ENCODE data around the gene ATG5. TPM values are rescaled to one million over a fixed set of nuclear protein-coding genes. Genes with fewer than 3 reads are reported as not detected.

The ATG5 gene
- polyA plus RNA-seq, 1 of the 3 experiments (the other 2 are of a cell fraction): 15.5 TPM

DNA sequence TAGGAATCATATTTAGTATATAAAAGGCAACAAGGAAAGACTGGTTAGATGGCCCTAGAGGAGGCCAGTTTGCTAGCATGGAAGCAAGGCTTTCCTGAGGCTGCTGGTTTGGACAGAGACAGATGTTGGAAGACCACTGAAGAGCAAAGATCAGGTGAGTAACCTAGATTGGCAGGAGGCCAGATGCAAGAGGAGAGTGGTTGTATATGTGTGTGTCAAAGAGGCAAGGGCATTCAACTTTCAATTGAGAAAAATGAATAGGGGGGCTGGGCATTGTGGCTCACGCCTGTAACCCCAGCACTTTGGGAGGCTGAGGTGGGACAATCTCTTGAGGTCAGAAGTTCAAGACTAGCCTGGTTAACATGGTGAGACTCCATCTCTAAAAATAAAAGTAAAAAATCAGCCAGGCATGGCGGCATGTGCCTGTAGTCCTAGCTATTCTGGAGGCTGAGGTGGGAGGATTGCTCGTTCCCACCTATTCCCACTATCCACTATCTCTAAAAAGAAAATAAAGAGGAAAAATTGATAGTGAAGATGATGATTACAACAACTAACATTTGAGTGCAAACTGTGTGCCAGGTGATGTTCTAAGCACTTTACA, 159.6 kb downstream of the ATG5 start:
- Histone ChIP-seq H3K9ac (no peak overlapping the region), H4K20me1 (ENCODE audit: insufficient read depth) (no peaks in the 10 kb centered on the region), H3K27ac (ENCODE audit: low read depth in 2 of 2, low read length in 1 of 2) (no peak overlapping the region), H3K9me3 (no peaks in the 10 kb centered on the region), H3F3A (replicated peaks; ENCODE audit: insufficient read depth) (no peaks in the 10 kb centered on the region), H3K9me2 (no peaks in the 10 kb centered on the region), H3K36me3 (replicated peaks in 1 of 2; ENCODE audit: control insufficient read depth in 1 of 2, insufficient read depth in 2 of 2, low read length in 1 of 2) (no peaks in the 10 kb centered on the region), H3K4me3 (ENCODE audit: low read depth in 2 of 2, low read length in 1 of 2) (no peak overlapping the region), H3K4me2 (no peak overlapping the region), H3K4me1 (ENCODE audit: control insufficient read depth in 1 of 2, insufficient read depth in 2 of 2, low read depth in 1 of 2, low read length in 1 of 2) (peaks cover 0 to 9% of the 10 kb centered on the region in 2 experiments; a peak in 1 of 4 replicates), H3K27me3 (ENCODE audit: insufficient read depth) (no peaks in the 10 kb centered on the region), H2AFZ (ENCODE audit: low read depth) (no peak overlapping the region), H3K79me2 (ENCODE audit: insufficient read depth) (no peaks in the 10 kb centered on the region)
- TF ChIP-seq, protein P1, sequence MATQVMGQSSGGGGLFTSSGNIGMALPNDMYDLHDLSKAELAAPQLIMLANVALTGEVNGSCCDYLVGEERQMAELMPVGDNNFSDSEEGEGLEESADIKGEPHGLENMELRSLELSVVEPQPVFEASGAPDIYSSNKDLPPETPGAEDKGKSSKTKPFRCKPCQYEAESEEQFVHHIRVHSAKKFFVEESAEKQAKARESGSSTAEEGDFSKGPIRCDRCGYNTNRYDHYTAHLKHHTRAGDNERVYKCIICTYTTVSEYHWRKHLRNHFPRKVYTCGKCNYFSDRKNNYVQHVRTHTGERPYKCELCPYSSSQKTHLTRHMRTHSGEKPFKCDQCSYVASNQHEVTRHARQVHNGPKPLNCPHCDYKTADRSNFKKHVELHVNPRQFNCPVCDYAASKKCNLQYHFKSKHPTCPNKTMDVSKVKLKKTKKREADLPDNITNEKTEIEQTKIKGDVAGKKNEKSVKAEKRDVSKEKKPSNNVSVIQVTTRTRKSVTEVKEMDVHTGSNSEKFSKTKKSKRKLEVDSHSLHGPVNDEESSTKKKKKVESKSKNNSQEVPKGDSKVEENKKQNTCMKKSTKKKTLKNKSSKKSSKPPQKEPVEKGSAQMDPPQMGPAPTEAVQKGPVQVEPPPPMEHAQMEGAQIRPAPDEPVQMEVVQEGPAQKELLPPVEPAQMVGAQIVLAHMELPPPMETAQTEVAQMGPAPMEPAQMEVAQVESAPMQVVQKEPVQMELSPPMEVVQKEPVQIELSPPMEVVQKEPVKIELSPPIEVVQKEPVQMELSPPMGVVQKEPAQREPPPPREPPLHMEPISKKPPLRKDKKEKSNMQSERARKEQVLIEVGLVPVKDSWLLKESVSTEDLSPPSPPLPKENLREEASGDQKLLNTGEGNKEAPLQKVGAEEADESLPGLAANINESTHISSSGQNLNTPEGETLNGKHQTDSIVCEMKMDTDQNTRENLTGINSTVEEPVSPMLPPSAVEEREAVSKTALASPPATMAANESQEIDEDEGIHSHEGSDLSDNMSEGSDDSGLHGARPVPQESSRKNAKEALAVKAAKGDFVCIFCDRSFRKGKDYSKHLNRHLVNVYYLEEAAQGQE (IDR thresholded peaks at IDR 0.05; ENCODE audit: low read depth, low read length): no peak; the same call in 1 of the 2 replicates
- TF ChIP-seq MXI1 (IDR thresholded peaks at IDR 0.05; ENCODE audit: low read depth, low read length) (no peak), FOXM1 (IDR thresholded peaks at IDR 0.05; ENCODE audit: low read depth) (no peak)
- TF ChIP-seq, protein P2, sequence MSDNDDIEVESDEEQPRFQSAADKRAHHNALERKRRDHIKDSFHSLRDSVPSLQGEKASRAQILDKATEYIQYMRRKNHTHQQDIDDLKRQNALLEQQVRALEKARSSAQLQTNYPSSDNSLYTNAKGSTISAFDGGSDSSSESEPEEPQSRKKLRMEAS (IDR thresholded peaks at IDR 0.05; ENCODE audit: low read depth): no peak
- CTCF ChIA-PET: no interaction called here
- DNase-seq: no peak
- 100% methylated on average over 3 of the region's 3 CpGs for WGBS (ENCODE audit: low lambda C conversion rate)
- POLR2A ChIA-PET: no interaction called here

DNA sequence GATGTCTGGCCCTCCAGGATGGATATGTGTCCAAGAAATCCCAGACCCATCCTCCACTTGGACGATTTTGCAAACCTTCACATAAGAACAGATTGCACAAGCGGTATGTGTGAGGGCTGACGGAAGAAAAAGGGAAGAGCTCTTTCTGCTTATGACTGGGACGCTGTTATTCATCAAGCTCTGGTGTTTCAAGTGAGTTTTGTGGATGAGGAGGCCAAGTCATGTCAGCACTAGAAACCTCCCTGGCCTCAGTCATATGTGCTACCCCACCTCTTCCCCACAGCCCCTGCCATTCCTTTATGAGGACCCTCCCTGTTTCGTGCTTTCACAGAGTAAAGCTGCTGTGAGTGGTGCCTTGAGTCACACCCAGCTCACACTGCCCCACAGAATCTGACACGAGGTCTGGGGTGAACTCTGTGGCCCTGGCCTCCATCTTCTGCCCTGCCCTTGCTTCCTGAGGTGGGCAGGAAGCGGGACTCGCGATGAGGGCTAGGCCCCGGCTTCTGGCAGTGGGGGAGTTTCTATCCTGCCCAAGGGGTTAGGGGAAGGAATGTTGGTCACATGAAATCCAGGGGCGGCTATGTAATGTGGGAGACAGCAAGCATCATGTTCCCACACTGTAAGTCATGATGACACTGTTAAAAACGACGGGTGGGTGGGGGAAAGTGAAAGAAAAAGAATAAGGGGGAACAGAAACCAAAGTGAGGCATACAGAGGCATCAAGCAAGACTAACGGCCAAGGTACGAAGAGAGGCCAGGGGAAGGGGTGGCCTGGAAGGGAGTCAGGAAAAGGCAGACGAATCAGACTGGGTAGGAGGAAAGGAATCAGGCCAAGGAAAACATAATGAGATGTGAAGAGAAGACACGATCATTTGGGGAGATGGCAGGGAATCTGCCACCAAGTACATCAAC, 161.3 kb downstream of the ATG5 start:
- Histone ChIP-seq H3K79me2 (ENCODE audit: insufficient read depth) (no peaks in the 10 kb centered on the region), H3K4me3 (ENCODE audit: low read depth in 2 of 2, low read length in 1 of 2) (no peak overlapping the region), H3K27ac (ENCODE audit: low read depth in 2 of 2, low read length in 1 of 2) (no peak overlapping the region), H3K9ac (no peak overlapping the region), H2AFZ (ENCODE audit: low read depth) (peak overlapping the region; percentile 49; the same call in 1 of the 2 replicates), H4K20me1 (ENCODE audit: insufficient read depth) (no peaks in the 10 kb centered on the region), H3K27me3 (ENCODE audit: insufficient read depth) (no peaks in the 10 kb centered on the region), H3K9me3 (no peaks in the 10 kb centered on the region), H3F3A (replicated peaks; ENCODE audit: insufficient read depth) (no peaks in the 10 kb centered on the region), H3K4me2 (no peak overlapping the region), H3K4me1 (ENCODE audit: control insufficient read depth in 1 of 2, insufficient read depth in 2 of 2, low read depth in 1 of 2, low read length in 1 of 2) (peaks cover 0 to 14% of the 10 kb centered on the region in 2 experiments; a peak in 3 of 4 replicates), H3K36me3 (replicated peaks in 1 of 2; ENCODE audit: control insufficient read depth in 1 of 2, insufficient read depth in 2 of 2, low read length in 1 of 2) (no peaks in the 10 kb centered on the region), H3K9me2 (no peaks in the 10 kb centered on the region)
- ChIA-PET CTCF (no interaction called here), POLR2A (no interaction called here)
- whole genome bisulfite sequencing (ENCODE audit: low lambda C conversion rate): 93% methylated on average over 17 of the region's 17 CpGs
- DNase-seq: no peak
- TF ChIP-seq SMC3 (IDR thresholded peaks at IDR 0.05; ENCODE audit: low read depth, low read length) (no peak), RXRA (IDR thresholded peaks at IDR 0.05; ENCODE audit: borderline replicate concordance, low read depth) (no peak), RFX5 (IDR thresholded peaks at IDR 0.05; ENCODE audit: low read length) (no peak), FOSL2 (IDR thresholded peaks at IDR 0.05; ENCODE audit: borderline replicate concordance, low read depth) (no peak), SIN3A (IDR thresholded peaks at IDR 0.05; ENCODE audit: borderline replicate concordance, low read depth, low read length) (no peak), NFIC (IDR thresholded peaks at IDR 0.05; ENCODE audit: borderline replicate concordance) (no peak), EP300 (IDR thresholded peaks at IDR 0.05; ENCODE audit: borderline replicate concordance in 1 of 2, low read depth in 1 of 2, low read length in 1 of 2) (no peak), TAF1 (IDR thresholded peaks at IDR 0.05; ENCODE audit: borderline replicate concordance, low read depth, low read length) (no peak), RAD21 (IDR thresholded peaks at IDR 0.05; ENCODE audit: low read length) (no peak), FOXM1 (IDR thresholded peaks at IDR 0.05; ENCODE audit: low read depth) (no peak), NRF1 (IDR thresholded peaks at IDR 0.05; ENCODE audit: low read depth, low read length) (no peak)
- TF ChIP-seq, protein P3, sequence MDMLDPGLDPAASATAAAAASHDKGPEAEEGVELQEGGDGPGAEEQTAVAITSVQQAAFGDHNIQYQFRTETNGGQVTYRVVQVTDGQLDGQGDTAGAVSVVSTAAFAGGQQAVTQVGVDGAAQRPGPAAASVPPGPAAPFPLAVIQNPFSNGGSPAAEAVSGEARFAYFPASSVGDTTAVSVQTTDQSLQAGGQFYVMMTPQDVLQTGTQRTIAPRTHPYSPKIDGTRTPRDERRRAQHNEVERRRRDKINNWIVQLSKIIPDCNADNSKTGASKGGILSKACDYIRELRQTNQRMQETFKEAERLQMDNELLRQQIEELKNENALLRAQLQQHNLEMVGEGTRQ (IDR thresholded peaks at IDR 0.05; ENCODE audit: borderline replicate concordance, low read depth, low read length): no peak
- TF ChIP-seq, protein P4, sequence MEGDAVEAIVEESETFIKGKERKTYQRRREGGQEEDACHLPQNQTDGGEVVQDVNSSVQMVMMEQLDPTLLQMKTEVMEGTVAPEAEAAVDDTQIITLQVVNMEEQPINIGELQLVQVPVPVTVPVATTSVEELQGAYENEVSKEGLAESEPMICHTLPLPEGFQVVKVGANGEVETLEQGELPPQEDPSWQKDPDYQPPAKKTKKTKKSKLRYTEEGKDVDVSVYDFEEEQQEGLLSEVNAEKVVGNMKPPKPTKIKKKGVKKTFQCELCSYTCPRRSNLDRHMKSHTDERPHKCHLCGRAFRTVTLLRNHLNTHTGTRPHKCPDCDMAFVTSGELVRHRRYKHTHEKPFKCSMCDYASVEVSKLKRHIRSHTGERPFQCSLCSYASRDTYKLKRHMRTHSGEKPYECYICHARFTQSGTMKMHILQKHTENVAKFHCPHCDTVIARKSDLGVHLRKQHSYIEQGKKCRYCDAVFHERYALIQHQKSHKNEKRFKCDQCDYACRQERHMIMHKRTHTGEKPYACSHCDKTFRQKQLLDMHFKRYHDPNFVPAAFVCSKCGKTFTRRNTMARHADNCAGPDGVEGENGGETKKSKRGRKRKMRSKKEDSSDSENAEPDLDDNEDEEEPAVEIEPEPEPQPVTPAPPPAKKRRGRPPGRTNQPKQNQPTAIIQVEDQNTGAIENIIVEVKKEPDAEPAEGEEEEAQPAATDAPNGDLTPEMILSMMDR (IDR thresholded peaks at IDR 0.05): no peak
- TF ChIP-seq, protein P5, sequence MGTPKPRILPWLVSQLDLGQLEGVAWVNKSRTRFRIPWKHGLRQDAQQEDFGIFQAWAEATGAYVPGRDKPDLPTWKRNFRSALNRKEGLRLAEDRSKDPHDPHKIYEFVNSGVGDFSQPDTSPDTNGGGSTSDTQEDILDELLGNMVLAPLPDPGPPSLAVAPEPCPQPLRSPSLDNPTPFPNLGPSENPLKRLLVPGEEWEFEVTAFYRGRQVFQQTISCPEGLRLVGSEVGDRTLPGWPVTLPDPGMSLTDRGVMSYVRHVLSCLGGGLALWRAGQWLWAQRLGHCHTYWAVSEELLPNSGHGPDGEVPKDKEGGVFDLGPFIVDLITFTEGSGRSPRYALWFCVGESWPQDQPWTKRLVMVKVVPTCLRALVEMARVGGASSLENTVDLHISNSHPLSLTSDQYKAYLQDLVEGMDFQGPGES (IDR thresholded peaks at IDR 0.05; ENCODE audit: low read depth, low read length): no peak

All from SK-N-SH (cell line).